Measurements from ENCODE around the gene NEFH.
A peak's percentile ranks its signal among the peaks of the same experiment; 100 is the strongest.

Gene NEFH

DNA sequence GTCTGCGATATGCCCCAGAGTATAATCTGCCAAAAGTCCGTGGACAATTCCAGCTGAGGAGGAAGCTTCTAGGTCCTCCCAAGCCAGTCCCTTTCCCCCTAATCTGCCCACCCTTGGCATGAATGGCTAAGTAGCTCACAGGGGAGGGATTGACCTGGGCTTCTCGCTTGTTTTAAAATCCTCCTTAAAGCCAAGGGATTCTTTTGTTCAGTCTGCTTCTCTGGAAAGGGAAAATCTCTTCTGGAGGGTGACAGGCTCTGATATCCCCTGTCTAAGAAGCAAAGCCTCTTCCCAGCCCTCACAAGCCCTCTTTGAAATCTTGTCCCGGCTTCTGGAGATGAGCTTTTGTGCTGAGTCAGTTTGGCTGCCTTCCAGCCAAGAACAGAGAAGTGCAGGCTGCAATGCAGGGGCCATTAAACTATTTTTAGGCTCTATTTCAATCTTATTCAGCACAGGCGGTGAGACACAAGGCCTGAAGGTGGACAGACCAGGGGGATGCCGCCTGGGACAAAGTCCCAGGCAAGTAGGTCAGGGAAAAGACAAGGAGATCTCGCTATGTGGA lies 23.9 kb downstream of the NEFH start:
- DNase-seq, result no peak

DNA sequence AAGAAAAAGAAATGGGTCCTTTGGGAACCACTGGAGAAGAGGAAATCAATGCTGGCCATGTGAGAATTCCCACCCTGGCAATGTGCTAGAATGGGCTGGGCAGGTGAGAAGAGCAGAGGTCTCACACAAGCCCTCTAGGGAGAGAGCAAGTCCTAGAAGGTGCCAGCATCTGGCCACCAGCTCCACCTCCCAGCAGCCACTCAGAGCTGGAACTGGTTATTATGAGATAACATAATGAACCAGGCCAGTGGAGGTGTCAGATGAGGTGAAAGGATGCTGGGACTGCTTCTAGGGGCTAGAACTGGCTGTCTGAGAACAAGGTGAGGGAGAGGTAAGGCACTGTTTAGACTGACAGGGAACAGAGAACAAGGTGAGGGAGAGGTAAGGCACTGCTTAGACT lies 29.3 kb downstream of the NEFH start:
- no peak for DNase-seq

DNA sequence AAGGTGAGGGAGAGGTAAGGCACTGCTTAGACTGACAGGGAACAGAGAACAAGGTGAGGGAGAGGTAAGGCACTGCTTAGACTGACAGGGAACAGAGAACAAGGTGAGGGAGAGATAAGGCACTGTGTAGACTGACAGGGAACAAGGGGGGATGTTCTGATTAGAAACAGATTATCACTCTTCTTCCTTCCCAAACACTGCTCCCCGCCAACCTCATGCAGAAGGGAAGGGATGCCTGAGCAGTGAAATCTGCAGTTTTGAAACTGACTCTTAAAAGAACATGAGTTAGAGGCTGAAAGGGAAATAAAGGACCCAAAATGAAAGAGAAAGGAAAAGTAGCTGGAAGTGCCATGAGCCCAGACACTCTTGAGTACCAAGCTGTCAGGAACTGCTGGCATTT lies 29.8 kb downstream of the NEFH start:
- DNase-seq, result no peak

DNA sequence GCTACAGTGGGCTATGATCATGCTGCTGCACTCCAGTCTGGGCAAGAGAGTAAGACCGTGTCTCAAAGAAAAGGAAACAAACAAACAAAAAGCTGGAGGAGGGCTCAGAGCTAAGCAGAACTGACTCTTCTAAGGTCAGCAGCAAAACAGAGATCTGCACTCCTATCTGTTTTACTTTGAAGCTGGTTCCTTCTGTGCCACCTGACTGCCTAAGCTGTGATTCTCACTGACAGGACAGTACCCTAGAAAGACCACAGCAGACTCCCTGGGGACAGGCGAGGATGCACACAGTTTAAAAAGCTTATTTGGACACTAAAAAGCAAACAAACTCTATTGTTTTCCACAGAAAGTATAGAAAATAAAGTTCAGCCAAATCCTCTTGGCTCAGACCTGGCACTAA lies 30.5 kb downstream of the NEFH start:
- DNase-seq, result no peak

DNA sequence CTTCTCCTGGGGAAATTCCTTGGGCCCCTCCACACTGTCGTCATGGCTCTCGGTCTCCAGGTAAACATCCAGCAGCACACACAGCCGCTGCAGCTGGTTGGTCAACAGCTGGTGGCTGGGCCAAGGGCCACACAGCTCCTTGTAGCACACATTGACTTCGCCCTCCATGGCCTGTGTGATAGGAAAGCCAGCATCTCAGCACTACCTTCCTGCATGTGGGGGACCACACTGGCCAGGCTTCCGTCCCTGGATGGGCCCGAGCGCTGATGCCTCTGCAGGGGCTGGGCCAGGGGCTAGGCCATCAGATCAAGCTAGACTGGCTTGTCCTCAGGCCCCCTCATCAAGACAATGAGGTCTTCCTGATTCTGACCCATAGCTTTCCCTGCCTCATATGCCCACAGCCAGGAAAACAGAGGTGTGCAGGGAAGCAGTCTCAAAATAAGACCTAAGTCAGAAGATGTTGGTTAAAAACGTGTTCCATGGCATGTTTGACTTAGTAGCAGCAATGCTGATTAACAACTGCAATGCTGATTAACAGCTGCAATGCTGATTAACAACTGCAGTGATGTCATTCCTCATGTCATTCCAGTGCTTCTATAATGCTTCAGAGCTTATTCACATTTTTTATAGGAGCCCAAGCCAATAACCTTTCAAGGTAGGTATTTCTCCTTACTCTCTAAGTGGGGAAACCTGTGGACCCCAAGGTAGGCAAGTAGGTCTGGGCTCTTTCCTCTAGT lies 31.3 kb downstream of the NEFH start:
- DNase-seq, result no peak

DNA sequence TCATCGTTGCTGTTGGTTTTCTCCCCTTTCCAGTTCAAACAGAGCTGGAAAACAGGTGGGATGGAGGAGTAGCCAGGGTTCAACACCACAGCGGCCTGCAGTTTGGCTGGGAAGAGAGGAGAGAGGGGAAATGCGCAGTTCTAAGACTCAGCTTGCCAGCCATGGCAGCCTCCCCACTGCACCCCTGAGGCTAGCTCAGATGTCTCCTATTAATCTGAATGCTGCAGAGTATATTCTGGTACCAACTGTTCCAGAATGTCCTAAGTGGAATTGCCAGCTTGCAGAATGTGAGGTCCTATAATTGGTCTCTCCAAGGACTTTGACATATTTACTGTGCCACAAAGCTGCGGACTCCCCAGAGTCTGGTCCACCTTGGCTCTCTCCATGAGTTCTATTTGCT lies 32.0 kb downstream of the NEFH start:
- DNase-seq, result no peak

DNA sequence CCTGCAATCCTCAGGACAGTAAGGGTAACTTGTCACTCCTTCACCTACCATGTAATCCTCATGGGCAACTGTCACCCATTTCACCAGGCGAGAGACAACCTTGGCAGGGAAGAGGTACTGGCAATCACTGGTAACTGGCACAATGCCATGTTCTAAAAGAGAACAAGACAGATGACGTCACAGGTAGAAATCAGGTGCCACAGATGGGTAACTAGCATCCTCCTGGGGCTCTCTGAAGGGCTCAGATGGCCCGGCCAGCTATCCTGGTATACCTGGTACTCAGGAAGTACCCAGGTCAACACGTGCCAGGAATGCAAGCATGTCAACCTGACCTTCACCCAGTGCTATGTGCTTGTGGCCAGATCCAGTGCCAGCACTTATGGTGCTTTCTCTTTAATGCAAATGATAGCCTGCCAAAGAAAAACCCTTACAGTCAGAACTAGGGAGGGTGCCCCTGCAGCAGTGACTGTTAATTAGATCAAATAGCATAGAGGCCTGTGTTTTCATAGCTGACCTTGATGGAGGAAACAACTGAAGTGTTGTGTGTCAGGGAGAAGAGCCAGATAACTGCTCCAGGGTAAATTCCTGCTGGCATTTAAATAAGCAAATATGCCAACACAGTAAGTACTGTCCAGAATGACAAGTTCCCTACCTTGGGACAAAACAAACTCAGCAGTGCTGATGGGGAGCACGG lies 37.3 kb downstream of the NEFH start:
- DNase-seq, result peak; percentile 1

DNA sequence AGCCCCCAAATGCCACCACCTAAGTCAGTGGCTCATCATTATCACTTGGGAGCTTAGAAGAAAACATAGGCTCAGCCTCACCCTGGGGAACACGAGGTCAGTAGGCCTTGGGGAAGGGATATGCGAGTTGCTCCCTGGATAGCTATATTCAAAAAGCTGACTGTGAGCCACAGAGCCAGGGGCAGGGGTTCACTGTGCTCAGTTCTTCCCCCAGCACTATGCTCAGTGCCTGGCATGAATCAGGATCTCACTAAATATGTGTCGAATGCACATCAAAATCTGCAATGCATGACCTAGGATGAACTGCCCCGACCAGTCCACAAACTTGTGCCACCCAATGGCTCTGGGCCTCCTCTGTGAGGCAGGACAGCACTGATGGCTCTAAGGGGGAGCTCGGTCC lies 38.4 kb downstream of the NEFH start:
- DNase-seq, result no peak

DNA sequence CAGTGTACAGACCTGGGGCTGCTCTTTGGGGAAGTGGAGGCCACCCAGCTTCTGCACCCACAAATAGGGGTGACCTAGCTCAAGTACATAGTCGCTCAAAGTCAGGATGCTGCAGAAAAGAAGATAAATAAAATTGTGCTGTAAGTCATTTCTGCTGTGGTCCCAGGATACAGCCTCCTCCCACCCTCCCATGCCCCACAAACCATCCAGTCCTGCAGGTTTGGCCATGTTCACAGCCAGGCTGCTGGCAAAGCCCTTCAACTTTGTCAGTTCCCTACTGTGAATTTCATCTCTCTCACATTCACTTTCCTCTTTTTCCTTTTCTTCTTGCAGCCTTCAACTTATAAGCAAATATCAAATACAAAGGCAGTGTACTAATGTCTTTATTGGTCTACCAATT lies 40.0 kb downstream of the NEFH start:
- DNase-seq, result no peak

DNA sequence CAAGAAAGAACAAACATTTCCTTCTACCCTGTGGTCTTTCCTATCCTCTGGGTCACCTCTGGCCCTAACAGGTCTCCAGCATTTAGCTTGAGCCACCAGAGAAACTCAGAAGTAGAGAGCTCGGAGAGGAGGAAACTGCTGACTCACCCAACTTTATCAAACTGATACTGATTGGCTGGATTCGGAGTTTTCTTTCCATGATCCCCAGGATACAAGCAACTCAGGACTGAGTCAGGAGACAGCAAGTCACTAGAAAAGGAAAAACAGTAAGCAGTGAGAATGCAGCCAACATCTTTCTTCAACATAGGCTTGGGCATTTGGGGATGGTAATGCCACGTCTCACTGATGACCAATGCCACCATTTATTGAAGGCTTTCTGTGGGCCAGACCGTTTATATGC lies 40.8 kb downstream of the NEFH start:
- DNase-seq, result no peak

DNA sequence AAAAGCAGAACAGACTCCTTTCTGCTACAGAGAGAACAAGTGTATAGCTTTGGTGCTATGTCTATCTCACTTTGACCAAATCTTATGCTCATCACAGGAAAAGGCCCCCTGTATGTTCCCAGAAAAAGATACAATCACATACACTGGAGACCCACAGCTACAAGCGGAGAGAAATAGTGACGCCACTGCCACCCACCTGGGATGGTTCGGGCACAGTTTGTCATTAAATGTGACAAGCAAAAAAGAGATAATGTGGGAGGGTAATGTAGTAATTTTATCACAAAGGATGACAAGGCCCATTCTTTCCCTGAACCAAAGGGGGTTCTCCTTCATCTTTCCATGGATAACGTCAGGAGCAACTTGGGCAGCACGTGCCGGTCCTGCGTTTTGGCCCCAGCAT lies 41.5 kb downstream of the NEFH start:
- no peak for DNase-seq

DNA sequence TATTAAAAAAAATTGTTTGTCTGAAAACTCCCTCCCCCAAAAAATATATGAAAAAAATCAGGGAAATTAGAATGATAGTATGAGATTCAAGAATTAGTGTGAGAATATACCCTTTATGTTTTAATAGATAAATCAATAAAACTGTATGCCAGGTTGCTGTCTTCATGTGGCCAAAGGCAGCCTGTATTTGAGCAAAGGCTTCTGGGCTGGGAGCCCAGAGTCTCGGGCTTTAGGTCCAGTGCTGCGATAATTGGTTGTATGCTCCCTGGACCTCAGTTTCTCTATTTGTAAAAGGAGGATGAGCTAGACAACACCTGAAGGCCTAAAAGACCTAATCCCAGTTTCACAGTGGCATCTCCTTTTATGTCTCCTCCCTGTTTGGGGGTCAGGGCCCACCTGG lies 43.7 kb downstream of the NEFH start:
- no peak for DNase-seq

DNA sequence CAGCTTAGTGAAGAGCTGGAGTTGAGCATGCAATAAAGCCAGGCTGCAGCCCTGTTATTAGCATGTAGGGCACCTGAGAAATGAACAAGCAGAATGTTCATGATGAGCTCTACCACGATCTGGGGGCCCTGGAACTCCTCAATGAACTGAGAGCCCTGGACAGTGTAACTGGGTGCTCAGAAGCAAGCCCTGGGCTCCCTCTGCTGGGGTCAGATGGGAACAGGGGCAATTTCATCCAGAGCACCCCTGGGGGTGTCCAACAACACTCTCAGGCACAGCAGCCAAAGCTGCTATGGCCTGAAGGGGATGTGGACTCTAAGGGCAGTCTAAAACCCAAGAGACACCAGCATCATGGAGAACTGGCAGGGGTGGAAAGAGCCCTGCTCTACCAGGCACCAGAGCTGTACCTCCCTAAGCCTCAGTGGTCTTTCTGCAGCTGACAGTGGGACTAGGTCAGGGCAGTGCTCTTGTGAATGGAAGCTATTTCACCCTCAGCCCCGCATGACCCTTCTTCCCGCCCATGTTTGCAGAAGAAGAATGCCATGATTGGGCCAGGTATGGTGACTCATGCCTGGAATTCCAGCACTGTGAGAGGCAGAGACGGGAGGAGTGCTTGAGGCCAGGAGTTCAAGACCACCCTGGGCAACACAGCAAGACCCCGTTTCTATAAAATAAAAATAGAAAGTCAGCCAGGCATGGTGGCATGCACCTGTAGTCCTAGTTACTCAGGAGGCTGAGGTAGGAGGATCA lies 44.6 kb downstream of the NEFH start:
- peak; percentile 0 for DNase-seq

DNA sequence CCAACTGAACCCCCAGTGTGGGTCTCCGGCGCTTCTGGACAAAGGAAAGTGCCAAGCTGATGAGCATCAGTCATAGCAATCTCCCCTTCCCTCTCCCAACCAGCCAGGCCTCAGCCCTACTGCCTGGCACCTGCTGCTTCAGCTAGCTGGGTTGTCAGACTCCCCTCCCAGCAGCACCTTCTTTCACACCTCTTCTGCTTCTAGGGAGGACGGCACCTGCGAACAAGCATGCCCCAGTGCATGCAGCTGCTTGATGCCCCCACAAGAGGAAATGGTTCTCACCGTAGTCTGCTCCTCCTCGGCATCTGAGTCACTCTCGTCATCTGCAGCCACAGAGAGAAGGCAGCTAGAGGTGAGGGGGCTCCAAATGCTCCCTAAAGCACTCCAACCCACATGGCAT lies 48.1 kb downstream of the NEFH start:
- DNase-seq, result no peak

DNA sequence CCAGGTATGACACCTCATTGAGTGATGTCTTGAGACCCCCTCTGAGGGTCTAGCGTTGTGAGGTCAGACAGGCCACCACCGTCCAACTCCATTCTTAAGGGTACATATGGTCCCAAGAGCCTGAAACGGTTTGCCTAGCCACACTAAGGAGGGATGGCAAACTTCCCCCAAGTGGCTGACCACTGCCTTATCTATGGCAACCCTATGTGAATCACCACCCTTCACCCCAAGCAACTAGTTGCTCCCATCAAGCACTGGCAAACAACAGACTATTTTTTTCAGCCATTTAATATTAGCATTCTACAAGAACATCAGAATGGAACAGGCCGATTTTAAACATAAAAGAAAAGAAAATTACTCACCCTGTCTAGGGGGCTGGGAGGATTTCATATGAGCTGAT lies 50.7 kb downstream of the NEFH start:
- DNase-seq, result no peak

DNA sequence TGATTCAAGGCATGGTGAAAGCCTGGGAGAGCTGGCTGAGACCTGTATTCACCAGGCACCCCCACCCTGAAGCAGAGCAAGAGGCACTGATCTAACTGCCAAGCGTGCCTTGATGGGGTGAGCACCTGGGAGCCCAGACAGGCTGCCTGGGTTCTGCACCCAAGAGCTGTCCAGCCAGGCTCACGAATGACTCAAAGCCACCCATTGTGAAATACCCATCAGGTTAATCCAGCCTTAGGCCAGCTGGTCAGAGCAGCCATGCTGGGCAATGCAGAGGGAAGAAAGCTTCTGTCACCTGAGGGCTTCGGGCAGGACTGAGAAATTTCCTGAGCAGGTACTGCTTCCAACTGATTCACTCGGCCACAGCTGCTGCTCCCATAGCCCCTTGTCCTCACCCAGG lies 51.4 kb downstream of the NEFH start:
- no peak for DNase-seq

DNA sequence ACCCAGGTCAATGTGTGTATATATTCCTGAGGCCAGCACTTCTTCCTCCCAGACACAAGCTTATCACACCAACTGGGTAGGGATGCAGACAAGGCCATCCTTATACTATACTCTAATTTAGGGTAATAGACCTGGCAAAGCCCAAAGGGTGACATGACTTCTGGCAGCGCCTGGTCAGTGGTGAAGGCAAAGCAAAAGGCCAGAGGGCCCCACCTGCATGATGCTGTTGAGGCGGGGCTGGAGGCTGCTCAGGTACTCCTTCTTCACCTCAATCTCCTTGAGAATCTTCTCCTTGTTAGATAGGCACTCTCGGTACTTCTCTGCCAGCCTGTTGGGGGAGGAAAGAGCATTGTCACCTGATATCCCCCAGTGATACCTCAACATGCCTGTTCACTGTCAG lies 56.4 kb downstream of the NEFH start:
- DNase-seq, result no peak

DNA sequence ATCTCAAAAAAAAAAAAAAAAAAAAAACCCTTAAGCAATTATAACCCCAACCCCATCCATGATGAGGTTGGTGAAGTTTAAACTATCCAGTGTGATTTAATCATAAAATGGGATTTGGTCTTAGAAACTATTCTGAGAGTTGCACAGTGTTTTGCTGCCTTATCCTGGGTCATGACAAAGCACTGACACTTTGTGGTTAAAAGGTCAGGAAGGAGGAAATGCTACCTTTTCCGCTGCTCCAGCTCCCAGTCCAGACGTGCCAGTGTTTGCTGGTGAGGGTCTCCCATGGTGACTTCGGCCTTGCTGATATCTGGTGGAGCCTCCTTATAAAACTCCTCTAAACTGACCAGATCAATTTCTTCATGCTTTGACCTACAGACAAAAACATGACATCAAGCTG lies 59.1 kb downstream of the NEFH start:
- DNase-seq, result no peak
